Activated T-helper 1 cell treated with anti-CD3 and anti-CD28 coated beads, Interleukin-2, amount 50 U/mL, for 16 hours (primary cell): ENCODE data around the gene NCBP2L.

Source experiments
- DNase-seq, 2 donors: peaks; one replicate each; pipeline ENCODE4 v3.0.0-alpha.2; 2020; ENCODE audit warnings: low read depth in 1 of 2, low spot score in 1 of 2

Gene NCBP2L

GRCh38 chrX:107752043-107752442 is 25.5 kb upstream of the NCBP2L start:
- DNase-seq = no peak

GRCh38 chrX:107752714-107753113 is 24.8 kb upstream of the NCBP2L start:
- no peak for DNase-seq

GRCh38 chrX:107753187-107753586 is 24.3 kb upstream of the NCBP2L start:
- no peak for DNase-seq

- no peak for DNase-seq
Measured at GRCh38 chrX:107755721-107756120, 21.8 kb upstream of the NCBP2L start.

- DNase-seq = no peak
Measured at GRCh38 chrX:107758231-107758766, 19.2 kb upstream of the NCBP2L start.

- DNase-seq = no peak
Measured at GRCh38 chrX:107760304-107761077, 17.0 kb upstream of the NCBP2L start.

- no peak for DNase-seq
Measured at GRCh38 chrX:107763647-107764046, 13.9 kb upstream of the NCBP2L start.

GRCh38 chrX:107764845-107765608 is 12.5 kb upstream of the NCBP2L start:
- DNase-seq = no peak

GRCh38 chrX:107766470-107767150 is 10.9 kb upstream of the NCBP2L start:
- DNase-seq = no peak

GRCh38 chrX:107768051-107768450 is 9.5 kb upstream of the NCBP2L start:
- DNase-seq = no peak

GRCh38 chrX:107769581-107770317 is 7.8 kb upstream of the NCBP2L start:
- DNase-seq = no peak

- no peak for DNase-seq
Measured at GRCh38 chrX:107773206-107773605, 4.3 kb upstream of the NCBP2L start.

GRCh38 chrX:107773906-107774435 is 3.6 kb upstream of the NCBP2L start:
- no peak for DNase-seq

- DNase-seq = no peak
Measured at GRCh38 chrX:107775000-107775733, 2.4 kb upstream of the NCBP2L start.

GRCh38 chrX:107775734-107776511 is 1.6 kb upstream of the NCBP2L start, which contains the start of gene TSC22D3:
Gene TSC22D3 (minus strand): TSS chrX:107775787. CDS start chrX:107775419, 368 bp downstream.
- DNase-seq = peak in 1 of 2 donors; percentile 36

GRCh38 chrX:107776649-107777535 is 641 bp upstream of the NCBP2L start:
- peak; percentile 21 to 62 for DNase-seq

- DNase-seq = no peak
Measured at GRCh38 chrX:107780525-107780924, 3.0 kb downstream of the NCBP2L start.

GRCh38 chrX:107787827-107788226 is 10.3 kb downstream of the NCBP2L start:
- DNase-seq = no peak
